SK-N-SH (cell line): ENCODE results near the gene DGLUCY. TPM values are rescaled to one million over a fixed set of nuclear protein-coding genes. Genes with fewer than 3 reads are reported as not detected.

Source experiments
- CTCF ChIA-PET: fragments of 300-600, 350-600 bp; formaldehyde crosslinking; extraction: SDS; loops from one replicate; lab custom pipeline; 2021; lab: Yijun Ruan, JAX
- POLR2A ChIA-PET: fragments of 350-600 bp; sonication (Branson Sonifier 250); formaldehyde crosslinking; extraction: SDS; loops from one replicate; lab custom pipeline; 2020; ENCODE audit warnings: antibody characterized with exemption, inconsistent platforms; lab: Yijun Ruan, JAX
- DNase-seq: peaks from one replicate; pipeline ENCODE4 v3.0.0; 2012
- H2AFZ ChIP-seq: fragments of 200-600 bp; sonication (generic); 2 replicates; pipeline ENCODE4 v1.8.1; 2016; ENCODE audit warnings: antibody characterized with exemption, mild to moderate bottlenecking, low read depth
- H3F3A ChIP-seq: fragments of 200-600 bp; sonication (generic); replicated peaks from 2 replicates; pipeline ENCODE3; 2016; ENCODE audit warnings: antibody characterized with exemption, mild to moderate bottlenecking; ENCODE audit not compliant: insufficient read depth
- H3K27ac ChIP-seq, 2 experiments: fragments of 200-500 bp in 1 of 2; fragments of 200-600 bp in 1 of 2; sonication (Bioruptor generic) in 1 of 2; sonication (generic), shearing (Covaris generic) in 1 of 2; 2 replicates each; pipeline versions ENCODE4 v1.5.1 to v1.6.1; 2014 to 2016; ENCODE audit warnings: low read depth in 2 of 2, inconsistent platforms in 1 of 2, low read length in 1 of 2, mild to moderate bottlenecking in 1 of 2, mixed read lengths in 1 of 2
- H3K27me3 ChIP-seq: fragments of 200-600 bp; sonication (generic), shearing (Covaris generic); 2 replicates; pipeline ENCODE4 v1.6.1; 2016; ENCODE audit warnings: mixed run types; ENCODE audit not compliant: insufficient read depth
- H3K36me3 ChIP-seq, 2 experiments: fragments of 200-500 bp in 1 of 2; fragments of 200-600 bp in 1 of 2; sonication (Bioruptor generic) in 1 of 2; sonication (generic) in 1 of 2; replicated peaks in 1 of 2; 2 replicates each; pipeline versions ENCODE3 to v1.5.1; 2014 to 2016; ENCODE audit warnings: low read length in 1 of 2, mild to moderate bottlenecking in 1 of 2; ENCODE audit not compliant: insufficient read depth in 2 of 2, control insufficient read depth in 1 of 2
- H3K4me1 ChIP-seq, 2 experiments: fragments of 200-500 bp in 1 of 2; fragments of 200-600 bp in 1 of 2; sonication (Bioruptor generic) in 1 of 2; sonication (generic), shearing (Covaris generic) in 1 of 2; 2 replicates each; pipeline versions ENCODE4 v1.5.1 to v1.6.1; 2014 to 2016; ENCODE audit warnings: low read depth in 1 of 2, low read length in 1 of 2, mixed run types in 1 of 2; ENCODE audit not compliant: insufficient read depth in 2 of 2, control insufficient read depth in 1 of 2
- H3K4me2 ChIP-seq: fragments of 200-600 bp; sonication (generic), shearing (Covaris generic); 2 replicates; pipeline ENCODE4 v1.6.1; 2017; ENCODE audit warnings: mixed run types
- H3K4me3 ChIP-seq, 2 experiments: fragments of 200-500 bp in 1 of 2; fragments of 200-600 bp in 1 of 2; sonication (Bioruptor generic) in 1 of 2; sonication (generic), shearing (Covaris generic) in 1 of 2; 2 replicates each; pipeline versions ENCODE4 v1.5.1 to v1.8.1; 2014 to 2016; ENCODE audit warnings: low read depth in 2 of 2, inconsistent platforms in 1 of 2, low read length in 1 of 2, mild to moderate bottlenecking in 1 of 2, mixed read lengths in 1 of 2, moderate library complexity in 1 of 2
- H3K79me2 ChIP-seq: fragments of 200-600 bp; sonication (generic); 2 replicates; pipeline ENCODE4 v1.8.1; 2017; ENCODE audit warnings: mild to moderate bottlenecking; ENCODE audit not compliant: insufficient read depth
- H3K9ac ChIP-seq: fragments of 200-600 bp; sonication (generic); 2 replicates; pipeline ENCODE4 v1.6.1; 2017; ENCODE audit warnings: mixed run types
- H3K9me2 ChIP-seq: fragments of 200-600 bp; sonication (generic); 2 replicates; pipeline ENCODE4 v1.6.1; 2017; ENCODE audit warnings: mixed run types
- H3K9me3 ChIP-seq: fragments of 200-600 bp; sonication (generic); 2 replicates; pipeline ENCODE4 v1.6.1; 2017; ENCODE audit warnings: mixed run types, mild to moderate bottlenecking, moderate library complexity
- H4K20me1 ChIP-seq: fragments of 200-600 bp; sonication (generic); 2 replicates; pipeline ENCODE4 v1.6.1; 2017; ENCODE audit warnings: mild to moderate bottlenecking, mixed run types; ENCODE audit not compliant: insufficient read depth
- EP300 ChIP-seq, 2 experiments: IDR thresholded peaks; 2 replicates each; pipeline versions ENCODE4 v1.4.0 to v1.6.1; 2012; ENCODE audit warnings: borderline replicate concordance in 1 of 2, low read depth in 1 of 2, low read length in 1 of 2
- EZH2phosphoT487 ChIP-seq: fragments of 200-600 bp; sonication (generic); IDR thresholded peaks from 2 replicates; pipeline ENCODE4 v1.6.1; 2017; ENCODE audit warnings: low read depth, mixed run types, mild to moderate bottlenecking, antibody characterized with exemption, moderate library complexity, borderline replicate concordance
- IRF3 ChIP-seq: fragments of 150-350 bp; IDR thresholded peaks from 2 replicates; pipeline ENCODE4 v1.6.1; 2016; ENCODE audit warnings: mild to moderate bottlenecking, low read depth, low read length
- MAX ChIP-seq: IDR thresholded peaks from 2 replicates; pipeline ENCODE4 v1.4.0; 2012; ENCODE audit warnings: low read depth
- MEF2A ChIP-seq: IDR thresholded peaks from 2 replicates; pipeline ENCODE4 v1.4.0; 2012; ENCODE audit warnings: low read depth, borderline replicate concordance
- MXI1 ChIP-seq: IDR thresholded peaks from 2 replicates; pipeline ENCODE4 v1.6.1; 2012; ENCODE audit warnings: mild to moderate bottlenecking, low read depth, low read length, improper control_type of control experiment
- NFIC ChIP-seq: IDR thresholded peaks from 2 replicates; pipeline ENCODE4 v1.4.0; 2012; ENCODE audit warnings: borderline replicate concordance
- POLR2AphosphoS5 ChIP-seq: IDR thresholded peaks from 2 replicates; pipeline ENCODE4 v1.6.1; 2012; ENCODE audit warnings: low read depth, low read length
- RAD21 ChIP-seq: IDR thresholded peaks from 2 replicates; pipeline ENCODE4 v1.6.1; 2012; ENCODE audit warnings: mild to moderate bottlenecking, low read length
- REST ChIP-seq: IDR thresholded peaks from 2 replicates; pipeline ENCODE4 v1.6.1; 2012; ENCODE audit warnings: mild to moderate bottlenecking, low read depth, low read length, moderate library complexity
- SIN3A ChIP-seq: IDR thresholded peaks from 2 replicates; pipeline ENCODE4 v1.6.1; 2012; ENCODE audit warnings: low read depth, mild to moderate bottlenecking, low read length, moderate library complexity, borderline replicate concordance
- TAF1 ChIP-seq: IDR thresholded peaks from 2 replicates; pipeline ENCODE4 v1.6.1; 2012; ENCODE audit warnings: low read depth, mild to moderate bottlenecking, low read length, moderate library complexity, borderline replicate concordance
- TCF12 ChIP-seq: IDR thresholded peaks from 2 replicates; pipeline ENCODE4 v1.4.0; 2012
- USF2 ChIP-seq: fragments of 150-350 bp; IDR thresholded peaks from 2 replicates; pipeline ENCODE4 v1.6.1; 2017; ENCODE audit warnings: antibody characterized with exemption, low read length, low read depth, borderline replicate concordance
- YY1 ChIP-seq: IDR thresholded peaks from 2 replicates; pipeline ENCODE4 v1.4.0; 2012; ENCODE audit warnings: low read depth, mild to moderate bottlenecking
- ZBTB33 ChIP-seq: IDR thresholded peaks from 2 replicates; pipeline ENCODE4 v1.4.0; 2012; ENCODE audit warnings: low read depth, borderline replicate concordance
- WGBS: methylation state at CpG from one replicate; pipeline ENCODE4 v1.1.6; 2017; ENCODE audit warnings: low lambda C conversion rate; 5-methylcytosine and 5-hydroxymethylcytosine counted together
- polyA plus RNA-seq, 3 experiments: library from polyadenylated mRNA; depleted of rRNA; stranded (reverse); fragments of >200 nt; gene quantifications; 2 replicates each; pipeline ENCODE4 v1.2.3, GENCODE V29; 2012

DGLUCY gene
- polyA plus RNA-seq, 1 of the 3 experiments (the other 2 are of a cell fraction), result 17.2 TPM

GRCh38 chr14:91164676-91165075, 50.8 kb downstream of the DGLUCY start:
- WGBS, result 43% methylated on average over 1 of the region's 1 CpG
- no peak overlapping the region for H3K4me2 ChIP-seq
- H2AFZ ChIP-seq, result no peak overlapping the region
- no peak overlapping the region for H3K9ac ChIP-seq
- ChIA-PET CTCF (interaction anchor here (0.9 to 1.8 kb wide), 3 partner anchors 15 to 262 kb away, joined by 3 to 8 read pairs (median 3); no protein-coding TSS in a partner anchor), POLR2A (no interaction called here)
- no peaks in the 10 kb centered on the region for H3K27me3 ChIP-seq
- H3K9me2 ChIP-seq, result no peaks in the 10 kb centered on the region
- no peaks in the 10 kb centered on the region for H3K9me3 ChIP-seq
- H3K4me3 ChIP-seq, result no peak overlapping the region
- no peaks in the 10 kb centered on the region for H3F3A ChIP-seq
- H3K4me1 ChIP-seq, result peaks cover 0 to 15% of the 10 kb centered on the region in 2 experiments; a peak in 1 of 4 replicates
- H3K36me3 ChIP-seq, result peaks cover 3 to 23% of the 10 kb centered on the region in 2 experiments
- no peak for DNase-seq
- H3K79me2 ChIP-seq, result no peaks in the 10 kb centered on the region
- no peaks in the 10 kb centered on the region for H4K20me1 ChIP-seq
- H3K27ac ChIP-seq, result peak overlapping the region in 1 of 2 experiments; percentile 39; a peak in 1 of 4 replicates
- no peak for TF ChIP-seq TAF1
- TF ChIP-seq EP300 (IDR thresholded peaks at IDR 0.05; ENCODE audit: borderline replicate concordance in 1 of 2, low read depth in 1 of 2, low read length in 1 of 2), result no peak
- no peak for TF ChIP-seq POLR2AphosphoS5
- TF ChIP-seq NFIC, result no peak
- no peak for TF ChIP-seq RAD21
- TF ChIP-seq SIN3A, result no peak
- TF ChIP-seq MXI1, result no peak
- no peak for TF ChIP-seq MEF2A
- no peak for TF ChIP-seq YY1
- no peak for TF ChIP-seq TCF12
- no peak for TF ChIP-seq IRF3
- TF ChIP-seq USF2, result no peak

GRCh38 chr14:91167380-91167770, 53.5 kb downstream of the DGLUCY start:
- POLR2A ChIA-PET, result no interaction called here
- Histone ChIP-seq H3K36me3 (peaks cover 0 to 9% of the 10 kb centered on the region in 2 experiments), H3K9me2 (no peaks in the 10 kb centered on the region), H3F3A (no peaks in the 10 kb centered on the region), H3K4me1 (peaks cover 0 to 42% of the 10 kb centered on the region in 2 experiments; a peak in 1 of 4 replicates), H3K27me3 (no peaks in the 10 kb centered on the region), H2AFZ (no peak overlapping the region), H3K79me2 (no peaks in the 10 kb centered on the region), H3K4me3 (no peak overlapping the region), H3K9me3 (no peaks in the 10 kb centered on the region), H4K20me1 (no peaks in the 10 kb centered on the region), H3K4me2 (no peak overlapping the region), H3K9ac (no peak overlapping the region), H3K27ac (peak overlapping the region in 1 of 2 experiments; percentile 24; a peak in 1 of 4 replicates)
- WGBS, result 93% methylated on average over 4 of the region's 5 CpGs
- 0 out of 4 replicates have a peak, but pooled peaks of 1 of the 2 experiments have one; percentile 31 for TF ChIP-seq EP300 (IDR thresholded peaks at IDR 0.05; ENCODE audit: borderline replicate concordance in 1 of 2, low read depth in 1 of 2, low read length in 1 of 2)
- no peak for TF ChIP-seq TAF1
- no peak for TF ChIP-seq YY1
- no peak for TF ChIP-seq REST
- TF ChIP-seq ZBTB33, result no peak
- TF ChIP-seq EZH2phosphoT487, result no peak
- no peak for TF ChIP-seq MAX
- no peak for DNase-seq
- CTCF ChIA-PET, result interaction anchor here (1.2 to 1.6 kb wide), 3 partner anchors 121 to 265 kb away, joined by 3 to 8 read pairs (median 3); no protein-coding TSS in a partner anchor
